Stimulated activated naive CD8-positive, alpha-beta T cell treated with anti-CD3 and anti-CD28 coated beads, Interleukin-15, Interleukin-2, amounts not matched to agents 100 U/mL and 50 U/mL, for 24 hours (primary cell): ENCODE data around the gene ZNF222.

ENCODE experiments used
- ATAC-seq: fragments of 150-1000 bp; cut with Tn5 transposase; one replicate; pipeline ENCODE4 v1.10.0; 2021
- DNase-seq: peaks from one replicate; pipeline ENCODE4 v3.0.0; 2021

Gene ZNF222

DNA sequence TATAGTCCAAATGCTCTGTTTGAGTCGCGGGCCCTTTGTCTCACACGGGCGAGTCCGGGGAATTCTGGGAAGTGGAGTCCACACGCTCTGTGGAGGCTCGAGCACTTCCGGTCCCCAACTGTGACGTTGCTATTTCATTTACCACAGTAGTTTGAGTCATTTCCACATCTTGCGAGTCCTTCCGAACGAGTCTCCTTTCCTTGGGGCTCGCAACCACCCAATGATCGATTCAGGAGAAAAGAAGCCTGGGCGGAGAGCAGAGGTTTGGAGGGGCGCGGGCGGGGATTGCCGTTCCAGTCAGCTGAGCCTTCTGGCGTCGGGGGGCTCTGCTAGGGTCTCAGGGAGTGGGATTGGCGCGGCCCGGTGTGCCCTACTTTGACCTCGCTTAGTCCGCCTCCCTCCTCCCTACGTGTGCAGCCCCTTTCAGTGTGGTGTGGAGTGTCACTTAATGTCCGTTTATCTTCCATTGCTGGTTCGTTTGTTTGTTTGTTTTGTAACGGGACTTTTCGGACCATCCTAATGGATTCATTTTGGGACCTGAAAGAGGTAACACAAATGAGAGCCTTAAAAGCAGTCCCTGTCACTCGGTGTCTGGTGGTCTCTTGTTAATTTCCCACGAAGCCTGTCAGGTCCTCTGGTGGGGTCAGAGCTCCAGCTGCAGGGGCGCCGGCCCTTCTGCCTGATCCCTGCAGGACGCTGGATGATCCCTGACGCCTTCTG, at the start of gene ZNF222:
Gene ZNF222 (plus strand): TSS at position 163 of the 720 bp plus-strand sequence. CDS start 58 bp downstream, at position 221.
- peak; percentile 99 for ATAC-seq
- DNase-seq = peak; percentile 79

GRCh38 chr19:43976732-43977131, 48.4 kb upstream of the ZNF222 start:
- ATAC-seq = no peak
- DNase-seq = no peak

DNA sequence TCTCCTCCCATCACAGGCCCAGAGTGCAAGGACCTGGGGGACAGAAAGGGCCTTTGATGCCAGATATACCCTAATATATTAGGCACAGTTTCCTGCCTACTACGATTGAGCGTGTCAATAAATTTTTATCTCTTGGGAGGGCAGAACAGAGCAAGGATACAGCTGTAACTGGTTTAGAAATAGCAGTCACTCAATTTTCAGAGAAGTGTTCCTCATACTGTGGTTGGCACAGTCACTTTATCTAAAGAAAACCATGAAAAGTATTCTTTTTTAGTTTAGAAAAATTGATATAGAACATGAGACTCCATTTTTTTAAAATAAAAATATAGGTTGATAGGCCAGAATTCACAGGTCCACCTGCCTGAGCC, 41.7 kb upstream of the ZNF222 start:
- ATAC-seq (no peak), DNase-seq (no peak)

DNA sequence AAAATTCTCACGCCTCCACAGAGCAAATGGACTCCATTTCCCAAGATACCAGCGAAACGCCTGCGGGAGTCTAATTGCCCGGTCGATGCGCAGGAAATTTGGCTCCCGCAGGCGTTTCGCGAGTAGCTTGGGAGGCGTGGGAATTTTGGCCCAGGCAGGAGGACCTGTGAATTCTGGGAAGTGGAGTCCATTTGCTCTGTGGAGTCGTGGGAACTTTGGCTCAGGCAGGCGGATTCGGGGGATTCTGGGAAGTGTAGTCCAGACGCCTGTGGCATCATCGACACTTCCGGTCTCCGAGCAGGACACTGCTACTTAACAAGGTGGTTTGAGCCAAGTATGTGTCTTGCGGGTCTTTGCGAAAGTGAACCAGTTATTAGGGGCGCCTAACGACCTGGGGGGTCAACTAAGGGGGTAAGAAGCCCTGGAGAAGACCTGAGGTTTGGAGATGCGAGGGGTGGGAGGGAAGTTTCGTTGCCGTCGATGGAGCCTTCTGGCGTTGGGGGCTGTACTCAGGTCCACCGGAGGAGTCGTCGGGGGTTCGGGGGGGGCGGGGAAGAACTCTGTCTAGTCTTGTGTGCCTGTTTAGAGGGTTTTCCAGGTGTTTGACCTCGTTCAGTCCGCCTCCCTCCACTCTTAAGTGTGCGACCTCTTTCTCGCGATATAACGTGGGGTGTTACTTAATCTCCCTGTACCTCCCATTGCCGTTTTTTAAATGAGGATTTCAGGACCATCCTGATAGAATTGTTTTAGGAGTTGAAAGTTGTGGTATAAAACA, 41.1 kb upstream of the ZNF222 start, which contains the start of gene ZNF155:
Gene ZNF155 (plus strand): TSS at position 277 of the 775 bp plus-strand sequence. CDS start 4,356 bp downstream, outside the sequence.
- DNase-seq (peak; percentile 74), ATAC-seq (peak; percentile 90)

DNA sequence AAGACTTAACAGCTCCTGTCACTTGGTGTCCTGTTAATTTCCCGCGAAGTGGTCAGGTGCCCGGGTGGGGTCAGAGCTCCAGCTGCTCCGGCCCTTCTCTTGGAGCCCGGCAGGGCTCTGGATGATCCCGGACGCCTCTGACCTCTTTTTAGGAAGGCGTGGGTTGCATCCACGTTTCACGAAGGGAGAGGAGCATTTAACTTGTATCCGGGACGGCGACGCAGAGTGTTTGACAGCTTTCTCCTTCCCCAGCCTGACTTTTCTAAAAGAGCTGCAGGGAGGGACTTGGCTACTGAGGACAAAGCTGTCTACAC, 40.5 kb upstream of the ZNF222 start:
- DNase-seq (peak; percentile 11), ATAC-seq (no peak)

DNA sequence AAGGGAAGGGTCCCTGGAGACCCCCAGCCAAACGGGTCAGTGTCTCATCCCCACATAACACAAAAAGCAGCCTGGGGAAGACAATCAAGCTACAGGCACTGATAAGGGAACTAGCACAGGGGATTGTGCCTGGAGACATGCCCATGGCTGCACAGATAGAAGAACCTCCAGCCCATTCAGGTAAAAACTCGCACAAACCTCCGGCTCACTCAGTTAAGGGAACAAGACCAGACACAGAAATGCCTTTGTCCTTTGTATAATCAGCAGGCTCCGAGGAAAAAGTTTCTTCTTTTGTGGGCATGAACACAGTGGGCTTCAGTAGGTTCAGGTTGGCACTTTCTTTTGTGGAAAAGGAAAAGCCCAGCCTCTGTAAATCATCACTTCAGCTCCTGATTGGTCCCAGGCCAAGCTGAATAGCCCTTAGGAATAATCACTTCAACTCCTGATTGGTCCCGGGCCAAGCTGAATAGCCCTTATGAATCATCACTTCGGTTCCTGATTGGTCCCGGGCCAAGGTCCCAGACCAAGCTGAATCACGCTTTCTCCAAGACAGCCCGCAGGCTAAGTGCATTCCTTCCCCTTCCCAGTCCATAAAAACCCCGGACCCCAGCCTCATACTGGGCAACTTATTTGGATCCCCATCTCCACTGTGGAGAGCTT, 27.4 kb upstream of the ZNF222 start:
- DNase-seq (no peak), ATAC-seq (no peak)

DNA sequence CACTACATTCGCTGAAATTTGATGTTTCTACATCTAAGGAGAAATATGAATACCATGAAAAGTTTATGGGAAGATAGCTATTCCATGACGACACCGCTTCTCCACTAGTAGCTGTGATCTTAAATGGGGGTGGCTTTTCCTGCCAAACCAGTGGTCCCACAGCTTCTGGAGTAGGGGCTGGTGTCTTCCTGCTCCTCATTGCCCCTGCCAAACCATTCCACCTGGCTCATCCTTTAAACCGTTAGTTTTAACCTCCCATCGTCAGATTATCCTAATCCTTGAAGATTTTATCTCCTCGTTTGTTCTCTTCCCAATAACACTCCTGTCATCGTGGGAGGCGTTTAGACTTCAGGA, 23.0 kb upstream of the ZNF222 start:
- no peak for DNase-seq
- no peak for ATAC-seq

- DNase-seq = peak; percentile 81
- peak; percentile 96 for ATAC-seq
Measured at GRCh38 chr19:44002566-44003460, 22.4 kb upstream of the ZNF222 start, which contains the start of gene ZNF230. TSS of gene ZNF230 (plus strand) at chr19:44002957. CDS start at chr19:44007079, 4,122 bp downstream.

GRCh38 chr19:44003461-44004009, 21.6 kb upstream of the ZNF222 start:
- DNase-seq = peak; percentile 16
- ATAC-seq = peak; percentile 32

GRCh38 chr19:44005973-44006372, 19.2 kb upstream of the ZNF222 start:
- no peak for ATAC-seq
- no peak for DNase-seq

DNA sequence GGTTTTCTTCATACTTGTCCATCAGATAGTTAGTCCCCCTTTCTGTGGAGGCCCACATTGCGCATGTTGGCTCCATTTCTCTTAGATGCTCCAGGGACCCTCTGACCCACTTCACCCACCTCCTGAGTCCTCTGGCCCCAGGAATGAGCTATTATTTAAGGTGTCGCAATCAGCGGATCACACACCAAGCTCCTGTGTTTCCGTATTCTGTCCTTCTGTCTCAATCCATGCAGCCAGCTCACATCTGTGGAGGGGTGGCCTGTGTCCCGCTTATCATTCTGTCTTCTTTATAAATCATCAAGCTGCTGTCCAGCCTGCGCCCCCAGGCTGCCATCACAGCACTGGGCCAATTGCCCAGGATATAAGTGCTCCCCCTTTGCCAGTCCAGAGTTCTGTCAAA, 17.7 kb upstream of the ZNF222 start:
- ATAC-seq (no peak), DNase-seq (no peak)

- no peak for DNase-seq
- ATAC-seq = no peak
Measured at GRCh38 chr19:44010468-44010867, 14.7 kb upstream of the ZNF222 start.

- ATAC-seq (no peak), DNase-seq (no peak)
Measured at GRCh38 chr19:44019498-44019897, 5.7 kb upstream of the ZNF222 start.

DNA sequence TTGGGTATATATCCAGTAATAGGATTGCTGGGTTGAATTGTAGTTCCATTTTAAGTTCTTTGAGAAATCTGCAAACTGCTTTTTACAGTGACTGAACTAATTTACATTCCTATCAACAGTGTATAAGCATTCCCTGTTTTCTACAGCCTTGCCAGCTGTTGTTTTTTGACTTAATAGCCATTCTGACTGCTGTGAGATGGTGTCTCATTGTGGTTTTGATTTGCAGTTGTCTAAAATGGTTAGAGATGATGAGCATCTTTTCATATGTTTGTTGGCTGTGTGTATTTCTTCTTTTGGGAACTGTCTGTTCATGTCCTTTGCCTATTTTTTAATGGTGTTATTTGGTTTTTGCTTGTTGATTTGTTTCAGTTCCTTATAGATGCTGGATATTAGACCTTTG, 4.0 kb upstream of the ZNF222 start:
- DNase-seq = no peak
- ATAC-seq = no peak

- ATAC-seq (no peak), DNase-seq (no peak)
Measured at GRCh38 chr19:44024900-44025216, 321 bp upstream of the ZNF222 start.

GRCh38 chr19:44026622-44027021, 1.4 kb downstream of the ZNF222 start:
- ATAC-seq (no peak), DNase-seq (no peak)

GRCh38 chr19:44032001-44032610, 6.9 kb downstream of the ZNF222 start:
- no peak for DNase-seq

DNA sequence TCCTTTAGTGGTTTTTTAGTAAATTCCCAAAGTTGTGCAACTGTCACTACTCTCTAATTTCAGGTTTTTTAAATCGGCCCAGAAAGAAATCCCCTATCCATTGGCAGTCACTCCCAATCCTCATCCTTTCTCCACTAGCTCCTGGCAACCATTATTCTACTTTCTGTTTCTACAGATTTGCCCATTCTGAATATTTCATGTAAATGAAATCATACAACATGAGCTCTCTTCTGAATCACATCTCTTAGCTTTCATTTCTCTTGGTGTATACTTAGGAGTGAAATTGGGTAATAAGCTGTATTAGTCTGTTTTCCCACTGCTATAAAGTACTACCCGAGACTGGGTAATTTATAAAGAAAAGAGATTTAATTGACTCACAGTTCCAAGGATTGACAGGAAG, 17.0 kb downstream of the ZNF222 start:
- no peak for ATAC-seq
- no peak for DNase-seq

More at GRCh38 chr19:44032001-44032610, 6.9 kb downstream of the ZNF222 start:
- ATAC-seq = no peak

GRCh38 chr19:44050740-44051649, 25.8 kb downstream of the ZNF222 start:
- DNase-seq (peak; percentile 16), ATAC-seq (peak; percentile 60)
